ENCODE data around the gene MED19. TPM values are rescaled to one million over a fixed set of nuclear protein-coding genes. Genes with fewer than 3 reads are reported as not detected.
"Not testable (repeated sequence)": the region's sequence is repeated elsewhere in the genome, so short reads cannot be mapped to it uniquely, and the experiment has no call there.

The MED19 gene
- total RNA-seq, 1 donor from 2014 or later = 12.8 TPM

DNA sequence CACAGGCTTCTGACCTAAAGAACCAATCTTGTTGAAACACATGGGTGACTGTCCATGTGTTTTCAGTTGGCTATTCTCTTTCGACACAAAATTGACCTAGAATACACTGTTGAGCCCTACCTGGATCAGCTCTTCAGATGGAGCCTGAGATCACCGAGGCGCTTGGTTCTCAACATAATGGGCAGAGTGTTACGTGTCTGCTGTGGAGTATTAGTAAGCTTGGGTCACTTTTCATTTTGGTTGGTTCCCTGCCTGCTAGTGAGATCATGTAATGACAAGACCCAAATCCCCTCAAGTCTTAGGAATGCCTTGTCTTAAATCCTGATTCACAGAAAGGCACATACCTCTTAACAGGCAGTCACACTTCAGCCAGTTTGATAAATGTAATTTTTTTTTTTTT lies 8.7 kb downstream of the MED19 start:
- ATAC-seq = peak; percentile 65

DNA sequence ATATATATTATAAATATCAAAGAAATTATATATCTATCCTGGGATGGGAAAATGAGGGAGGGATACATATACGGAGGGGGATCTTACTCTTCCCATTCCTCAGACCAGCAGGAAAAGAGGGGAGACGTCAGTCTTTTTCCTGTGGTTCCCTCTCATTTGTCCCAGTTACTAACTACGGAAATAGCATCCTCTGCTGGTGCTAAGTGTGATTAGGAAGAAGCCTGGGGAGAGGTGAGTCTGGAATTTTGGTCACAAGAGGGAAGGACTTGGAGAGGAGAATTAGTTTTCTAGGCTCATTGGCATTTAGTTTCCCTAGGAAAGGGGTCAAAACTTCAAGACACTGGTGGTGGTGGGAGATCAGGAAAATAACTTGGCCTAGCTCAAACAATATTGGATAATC lies 11.6 kb downstream of the MED19 start:
- no peak for ATAC-seq

GRCh38 chr11:57699813-57700212 lies 12.2 kb downstream of the MED19 start:
- no peak for ATAC-seq

- peak; percentile 51 for ATAC-seq
Measured at GRCh38 chr11:57698843-57699365, 13.1 kb downstream of the MED19 start.

DNA sequence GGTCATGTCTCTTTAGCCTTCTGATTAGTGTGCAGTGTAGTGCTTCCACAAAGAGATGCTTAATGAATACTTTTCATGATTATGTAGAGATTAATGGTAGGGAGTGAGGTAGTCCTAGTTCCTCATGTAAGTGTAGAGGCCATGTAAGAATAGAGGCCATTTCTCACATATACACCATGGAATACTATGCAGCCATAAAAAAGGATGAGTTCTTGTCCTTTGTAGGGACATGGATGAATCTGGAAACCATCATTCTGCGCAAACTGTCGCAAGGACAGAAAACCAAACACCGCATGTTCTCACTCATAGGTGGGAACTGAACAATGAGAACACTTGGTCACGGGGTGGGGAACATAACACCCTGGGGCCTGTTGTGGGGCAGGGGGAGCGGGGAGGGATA lies 21.5 kb downstream of the MED19 start:
- ATAC-seq = not testable (repeated sequence)

- ATAC-seq = no peak
Measured at GRCh38 chr11:57681168-57681567, 30.8 kb downstream of the MED19 start.

DNA sequence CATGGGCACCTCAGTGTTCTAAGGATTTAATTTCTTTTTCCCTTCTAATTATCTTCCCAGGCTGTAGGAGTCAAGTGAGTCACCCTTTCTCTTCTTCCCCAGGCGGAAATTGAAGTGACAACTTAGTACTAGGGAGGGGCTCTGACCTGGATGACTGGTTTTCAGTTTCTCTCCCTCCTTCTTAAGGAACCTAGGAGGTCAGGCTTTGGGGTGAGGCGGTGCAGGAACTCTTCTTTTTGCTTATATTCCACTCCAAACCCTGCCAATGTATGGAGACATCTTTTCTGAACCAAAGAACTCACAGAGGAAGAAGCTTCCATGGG lies 31.5 kb downstream of the MED19 start:
- peak; percentile 88 for ATAC-seq

GRCh38 chr11:57679396-57679795 lies 32.6 kb downstream of the MED19 start:
- peak; percentile 96 for ATAC-seq

DNA sequence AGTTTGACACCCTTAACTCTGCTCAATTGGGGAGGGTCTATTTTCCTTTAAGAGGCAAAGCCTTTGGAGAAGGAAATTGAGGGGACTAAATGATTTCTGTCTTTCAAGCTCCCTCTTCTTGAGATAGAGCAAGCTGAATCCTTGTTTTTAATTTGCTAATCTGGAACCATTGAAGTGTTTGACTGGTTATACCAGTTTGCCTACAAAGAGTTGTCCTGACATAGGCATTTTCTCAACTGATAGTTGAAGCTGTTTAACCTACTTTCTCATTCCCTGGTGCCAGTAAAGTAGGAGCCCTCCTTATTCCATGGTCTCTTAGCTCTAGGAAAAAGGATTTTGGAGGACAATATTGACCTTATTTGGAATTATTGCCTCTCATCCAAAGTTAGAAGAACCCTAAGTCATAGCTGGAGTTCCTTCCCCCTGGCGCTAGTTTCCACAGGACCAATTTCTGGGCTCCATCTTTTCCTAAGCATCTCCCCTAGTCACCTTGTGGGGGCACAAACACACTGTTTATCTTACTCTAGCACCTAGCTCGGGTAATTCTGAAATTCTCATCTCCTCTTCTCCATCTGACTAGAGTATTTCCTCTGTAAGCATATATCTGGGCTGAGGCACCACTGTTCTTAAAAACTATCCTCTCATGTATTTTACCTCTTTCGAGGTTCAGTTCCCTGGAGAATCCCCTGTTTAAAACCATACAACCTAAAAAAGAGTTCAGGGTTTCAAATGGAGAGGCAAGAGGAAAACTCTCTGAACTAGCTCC lies 36.7 kb downstream of the MED19 start:
- peak; percentile 32 for ATAC-seq

GRCh38 chr11:57674251-57674650 lies 37.8 kb downstream of the MED19 start:
- ATAC-seq = peak; percentile 69

GRCh38 chr11:57668434-57668782 lies 43.6 kb downstream of the MED19 start:
- ATAC-seq = peak; percentile 3

DNA sequence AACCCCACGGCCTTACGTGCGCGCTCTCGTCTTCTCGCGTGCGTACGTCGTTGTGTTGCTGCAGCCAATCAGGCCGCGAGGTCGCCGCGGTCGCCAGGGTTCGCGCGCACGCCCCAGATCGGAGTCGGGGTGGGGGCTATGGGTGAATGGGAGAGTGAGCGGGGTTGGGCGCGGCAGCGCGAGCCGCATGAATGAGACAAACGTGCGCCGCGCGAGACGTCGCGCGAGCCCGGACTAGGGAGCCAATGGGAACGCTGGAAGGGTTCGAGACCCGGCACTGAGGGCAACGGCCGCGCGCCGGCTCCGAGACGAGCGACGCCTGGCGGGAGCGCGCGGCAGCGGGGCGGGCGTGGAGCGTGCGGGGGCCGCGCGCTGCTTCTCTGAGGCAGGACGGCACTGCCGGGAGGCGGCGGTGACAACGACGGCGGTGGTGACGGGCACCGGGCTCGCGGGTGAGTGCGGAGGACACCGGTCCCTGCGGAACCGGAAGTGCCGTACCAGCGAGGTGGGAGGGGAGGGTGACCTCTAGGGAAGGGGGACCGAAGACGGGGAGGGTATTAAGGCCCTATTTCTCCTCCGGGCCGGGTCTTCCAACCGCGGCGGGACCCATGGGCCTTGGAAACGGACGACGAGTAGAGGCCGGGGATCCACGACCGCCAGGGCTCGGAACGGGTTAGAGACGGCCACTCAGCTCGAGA lies 44.1 kb downstream of the MED19 start, which contains the start of gene ZDHHC5:
TSS of gene ZDHHC5 (plus strand) at position 379 of the 698 bp plus-strand sequence. CDS start 4,977 bp downstream, outside the sequence.
- ATAC-seq = peak; percentile 93

- peak; percentile 86 for ATAC-seq
Measured at GRCh38 chr11:57667117-57667735, 44.8 kb downstream of the MED19 start.

GRCh38 chr11:57663975-57664374 lies 48.0 kb downstream of the MED19 start:
- ATAC-seq = no peak

- ATAC-seq = peak; percentile 34
Measured at GRCh38 chr11:57662893-57663292, 49.1 kb downstream of the MED19 start.

DNA sequence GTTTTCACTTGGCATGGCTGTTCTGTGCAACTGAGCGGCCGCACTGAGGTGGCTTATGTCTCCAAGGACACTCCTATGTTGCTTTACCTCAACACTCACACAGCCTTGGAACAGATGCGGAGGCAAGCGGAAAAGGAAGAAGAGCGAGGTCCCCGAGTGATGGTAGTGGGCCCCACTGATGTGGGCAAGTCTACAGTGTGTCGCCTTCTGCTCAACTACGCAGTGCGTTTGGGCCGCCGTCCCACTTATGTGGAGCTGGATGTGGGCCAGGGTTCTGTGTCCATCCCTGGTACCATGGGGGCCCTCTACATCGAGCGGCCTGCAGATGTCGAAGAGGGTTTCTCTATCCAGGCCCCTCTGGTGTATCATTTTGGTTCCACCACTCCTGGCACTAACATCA lies 52.3 kb downstream of the MED19 start:
- ATAC-seq = no peak

GRCh38 chr11:57658023-57658361 lies 54.0 kb downstream of the MED19 start:
- no peak for ATAC-seq

GRCh38 chr11:57657194-57658022 lies 54.6 kb downstream of the MED19 start, which contains the start of gene CLP1:
CLP1 (plus strand) TSS chr11:57657762; CDS start chr11:57659477, 1,715 bp downstream.
- ATAC-seq = peak; percentile 98

- peak; percentile 6 for ATAC-seq
Measured at GRCh38 chr11:57656885-57657193, 55.2 kb downstream of the MED19 start.

Measured in esophagus mucosa (tissue), 1 donor.